Tibial nerve (tissue), 4 donors: Measurements from ENCODE around the gene RMND5A.
A peak's percentile ranks its signal among the peaks of the same experiment; 100 is the strongest.

Source experiments
- CTCF ChIP-seq, 5 experiments: fragments of 200-600 bp in 3 of 5; fragments of 450-650 bp in 2 of 5; sonication (generic) in 3 of 5; IDR thresholded peaks; one replicate each; pipeline ENCODE4 v1.5.1; 2016 to 2019; ENCODE audit warnings: antibody characterized with exemption in 5 of 5, mild to moderate bottlenecking in 3 of 5, moderate library complexity in 2 of 5
- EP300 ChIP-seq, 2 donors: sonication (generic); formaldehyde crosslinking; IDR thresholded peaks; one replicate each; pipeline ENCODE4 v1.6.1; 2017; ENCODE audit warnings: antibody characterized with exemption in 2 of 2, mild to moderate bottlenecking in 1 of 2
- POLR2A ChIP-seq, 2 donors: fragments of 450-650 bp; IDR thresholded peaks; one replicate each; pipeline ENCODE4 v1.6.1; 2017; ENCODE audit warnings: antibody characterized with exemption in 2 of 2, mild to moderate bottlenecking in 2 of 2, moderate library complexity in 2 of 2

- peak in 1 of 5 experiments; percentile 22 for TF ChIP-seq CTCF (IDR thresholded peaks at IDR 0.05)
- peak; percentile 46 to 81 for TF ChIP-seq POLR2A (IDR thresholded peaks at IDR 0.05)
- peak in 1 of 2 donors; percentile 75 for TF ChIP-seq EP300 (IDR thresholded peaks at IDR 0.05)
Measured at GRCh38 chr2:86719637-86720539, at the start of gene RMND5A.
